ENCODE measurements around the gene APOA4. TPM values are rescaled to one million over a fixed set of nuclear protein-coding genes. Genes with fewer than 3 reads are reported as not detected.

APOA4 gene
- polyA plus RNA-seq, 1 of the 3 experiments (the other 2 are of a cell fraction) = not detected

- TF ChIP-seq, protein P1, sequence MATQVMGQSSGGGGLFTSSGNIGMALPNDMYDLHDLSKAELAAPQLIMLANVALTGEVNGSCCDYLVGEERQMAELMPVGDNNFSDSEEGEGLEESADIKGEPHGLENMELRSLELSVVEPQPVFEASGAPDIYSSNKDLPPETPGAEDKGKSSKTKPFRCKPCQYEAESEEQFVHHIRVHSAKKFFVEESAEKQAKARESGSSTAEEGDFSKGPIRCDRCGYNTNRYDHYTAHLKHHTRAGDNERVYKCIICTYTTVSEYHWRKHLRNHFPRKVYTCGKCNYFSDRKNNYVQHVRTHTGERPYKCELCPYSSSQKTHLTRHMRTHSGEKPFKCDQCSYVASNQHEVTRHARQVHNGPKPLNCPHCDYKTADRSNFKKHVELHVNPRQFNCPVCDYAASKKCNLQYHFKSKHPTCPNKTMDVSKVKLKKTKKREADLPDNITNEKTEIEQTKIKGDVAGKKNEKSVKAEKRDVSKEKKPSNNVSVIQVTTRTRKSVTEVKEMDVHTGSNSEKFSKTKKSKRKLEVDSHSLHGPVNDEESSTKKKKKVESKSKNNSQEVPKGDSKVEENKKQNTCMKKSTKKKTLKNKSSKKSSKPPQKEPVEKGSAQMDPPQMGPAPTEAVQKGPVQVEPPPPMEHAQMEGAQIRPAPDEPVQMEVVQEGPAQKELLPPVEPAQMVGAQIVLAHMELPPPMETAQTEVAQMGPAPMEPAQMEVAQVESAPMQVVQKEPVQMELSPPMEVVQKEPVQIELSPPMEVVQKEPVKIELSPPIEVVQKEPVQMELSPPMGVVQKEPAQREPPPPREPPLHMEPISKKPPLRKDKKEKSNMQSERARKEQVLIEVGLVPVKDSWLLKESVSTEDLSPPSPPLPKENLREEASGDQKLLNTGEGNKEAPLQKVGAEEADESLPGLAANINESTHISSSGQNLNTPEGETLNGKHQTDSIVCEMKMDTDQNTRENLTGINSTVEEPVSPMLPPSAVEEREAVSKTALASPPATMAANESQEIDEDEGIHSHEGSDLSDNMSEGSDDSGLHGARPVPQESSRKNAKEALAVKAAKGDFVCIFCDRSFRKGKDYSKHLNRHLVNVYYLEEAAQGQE (IDR thresholded peaks at IDR 0.05; ENCODE audit: low read depth, low read length) = no peak
- TF ChIP-seq YY1 (IDR thresholded peaks at IDR 0.05; ENCODE audit: low read depth) = no peak
- TF ChIP-seq SIN3A (IDR thresholded peaks at IDR 0.05; ENCODE audit: borderline replicate concordance, low read depth, low read length) = no peak
- TF ChIP-seq, protein P2, sequence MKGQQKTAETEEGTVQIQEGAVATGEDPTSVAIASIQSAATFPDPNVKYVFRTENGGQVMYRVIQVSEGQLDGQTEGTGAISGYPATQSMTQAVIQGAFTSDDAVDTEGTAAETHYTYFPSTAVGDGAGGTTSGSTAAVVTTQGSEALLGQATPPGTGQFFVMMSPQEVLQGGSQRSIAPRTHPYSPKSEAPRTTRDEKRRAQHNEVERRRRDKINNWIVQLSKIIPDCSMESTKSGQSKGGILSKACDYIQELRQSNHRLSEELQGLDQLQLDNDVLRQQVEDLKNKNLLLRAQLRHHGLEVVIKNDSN (IDR thresholded peaks at IDR 0.05; ENCODE audit: borderline replicate concordance, low read depth) = no peak
- no peak for TF ChIP-seq CTCF (IDR thresholded peaks at IDR 0.05)
- TF ChIP-seq USF2 (IDR thresholded peaks at IDR 0.05; ENCODE audit: borderline replicate concordance, low read depth, low read length) = no peak
- TF ChIP-seq GABPA (IDR thresholded peaks at IDR 0.05; ENCODE audit: low read depth) = no peak
These were observed 529 bp downstream of the APOA4 start (continued) for GRCh38 chr11:116822575-116822974.

DNA sequence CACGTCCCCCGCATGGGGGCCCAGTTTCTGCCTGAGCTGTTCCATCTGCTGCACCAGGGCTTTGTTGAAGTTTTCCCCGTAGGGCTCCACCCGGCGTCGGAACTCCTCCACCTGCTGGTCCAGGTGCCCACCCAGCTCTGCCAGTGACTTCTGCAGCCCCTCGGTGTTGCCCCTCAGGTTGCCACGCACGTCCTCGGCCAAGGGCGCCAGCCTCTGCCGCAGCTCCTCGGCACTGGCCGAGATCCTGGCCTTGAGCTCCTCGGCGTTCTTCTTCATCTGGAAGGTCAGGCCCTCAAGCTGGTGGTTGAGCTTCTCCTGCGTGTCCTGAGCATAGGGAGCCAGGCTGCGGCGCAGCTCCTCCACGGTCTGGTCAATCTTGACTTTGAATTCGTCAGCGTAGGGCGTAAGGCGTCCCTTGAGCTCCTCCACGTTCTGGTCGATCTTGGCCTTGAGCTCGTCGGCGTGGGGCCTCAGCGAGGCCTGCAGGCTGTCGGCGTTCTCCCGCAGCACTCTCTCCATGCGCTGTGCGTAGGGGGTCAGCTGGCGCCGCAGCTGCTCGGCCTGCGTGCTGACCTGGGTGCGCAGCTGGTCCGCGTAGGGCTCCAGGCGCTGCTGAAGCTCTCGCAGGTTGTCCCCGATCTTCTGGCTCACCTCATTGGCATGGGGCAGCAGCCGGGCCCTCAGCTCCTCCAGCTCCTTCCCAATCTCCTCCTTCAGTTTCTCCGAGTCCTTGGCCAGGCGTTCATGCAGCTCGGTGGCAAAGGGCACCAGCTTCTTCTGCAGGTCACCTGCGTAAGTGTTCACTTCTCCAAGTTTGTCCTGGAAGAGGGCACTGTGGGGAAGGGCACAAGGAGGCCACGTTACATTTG lies 1.8 kb downstream of the APOA4 start:
- Histone ChIP-seq H3K4me1 (ENCODE audit: control insufficient read depth in 1 of 2, insufficient read depth in 2 of 2, low read depth in 1 of 2, low read length in 1 of 2) (no peaks in the 10 kb centered on the region), H3K27ac (ENCODE audit: low read depth in 2 of 2, low read length in 1 of 2) (no peak overlapping the region), H3K4me3 (ENCODE audit: low read depth in 2 of 2, low read length in 1 of 2) (no peak overlapping the region), H3K9ac (no peak overlapping the region), H2AFZ (ENCODE audit: low read depth) (no peak overlapping the region), H3K79me2 (ENCODE audit: insufficient read depth) (no peaks in the 10 kb centered on the region), H3K9me2 (no peaks in the 10 kb centered on the region), H3K4me2 (no peak overlapping the region), H3K27me3 (ENCODE audit: insufficient read depth) (no peaks in the 10 kb centered on the region), H4K20me1 (ENCODE audit: insufficient read depth) (no peaks in the 10 kb centered on the region), H3K36me3 (replicated peaks in 1 of 2; ENCODE audit: control insufficient read depth in 1 of 2, insufficient read depth in 2 of 2, low read length in 1 of 2) (no peaks in the 10 kb centered on the region), H3F3A (replicated peaks; ENCODE audit: insufficient read depth) (no peaks in the 10 kb centered on the region), H3K9me3 (no peaks in the 10 kb centered on the region)
- CTCF ChIA-PET = interaction anchor here (1.0 to 2.8 kb wide), 3 partner anchors 15 to 285 kb away, joined by 3 to 13 read pairs (median 3); no protein-coding TSS in a partner anchor
- POLR2A ChIA-PET = no interaction called here
- no peak for DNase-seq
- TF ChIP-seq POLR2AphosphoS5 (IDR thresholded peaks at IDR 0.05; ENCODE audit: low read depth, low read length) (no peak), MXI1 (IDR thresholded peaks at IDR 0.05; ENCODE audit: low read depth, low read length) (no peak), MEF2A (IDR thresholded peaks at IDR 0.05; ENCODE audit: borderline replicate concordance, low read depth) (no peak), RXRA (IDR thresholded peaks at IDR 0.05; ENCODE audit: borderline replicate concordance, low read depth) (no peak), CHD2 (IDR thresholded peaks at IDR 0.05; ENCODE audit: low read length, partially characterized antibody) (no peak), USF2 (IDR thresholded peaks at IDR 0.05; ENCODE audit: borderline replicate concordance, low read depth, low read length) (no peak), EP300 (IDR thresholded peaks at IDR 0.05; ENCODE audit: borderline replicate concordance in 1 of 2, low read depth in 1 of 2, low read length in 1 of 2) (no peak), SMC3 (IDR thresholded peaks at IDR 0.05; ENCODE audit: low read depth, low read length) (no peak)
- 87% methylated on average over 46 of the region's 51 CpGs for WGBS (ENCODE audit: low lambda C conversion rate)

Measured in SK-N-SH (cell line).